ENCODE measurements around the gene PLEKHA6. TPM values are rescaled to one million over a fixed set of nuclear protein-coding genes. Genes with fewer than 3 reads are reported as not detected.

The PLEKHA6 gene
- polyA plus RNA-seq, 1 donor, result 3.0 TPM

GRCh38 chr1:204192589-204193352 lies 167.0 kb downstream of the PLEKHA6 start:
- no peak for DNase-seq (ENCODE audit: low read depth)

DNA sequence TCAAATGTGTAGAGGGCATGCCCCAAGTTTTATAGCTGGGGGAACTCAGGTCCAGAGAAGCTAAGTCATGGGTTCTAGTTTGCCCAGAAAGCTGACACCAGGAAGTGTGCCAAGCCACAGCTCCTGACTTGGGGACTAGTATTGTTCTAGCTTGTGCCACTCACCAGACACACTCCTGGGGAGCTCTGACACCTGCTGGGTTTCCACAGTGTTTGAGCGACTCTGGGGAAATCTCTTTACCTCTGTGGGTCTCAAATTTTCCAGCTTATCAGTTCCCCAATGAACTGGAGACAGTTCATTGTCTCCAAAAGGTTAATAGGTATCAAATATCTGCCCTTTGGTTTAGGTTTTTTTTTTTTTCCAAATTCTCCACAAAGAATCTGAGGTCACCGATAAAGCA lies 167.7 kb downstream of the PLEKHA6 start:
- no peak for DNase-seq (ENCODE audit: low read depth)

GRCh38 chr1:204191456-204191855 lies 168.3 kb downstream of the PLEKHA6 start:
- no peak for DNase-seq (ENCODE audit: low read depth)

- peak; percentile 17 for DNase-seq (ENCODE audit: low read depth)
Measured at GRCh38 chr1:204190212-204191211, 169.2 kb downstream of the PLEKHA6 start.

DNA sequence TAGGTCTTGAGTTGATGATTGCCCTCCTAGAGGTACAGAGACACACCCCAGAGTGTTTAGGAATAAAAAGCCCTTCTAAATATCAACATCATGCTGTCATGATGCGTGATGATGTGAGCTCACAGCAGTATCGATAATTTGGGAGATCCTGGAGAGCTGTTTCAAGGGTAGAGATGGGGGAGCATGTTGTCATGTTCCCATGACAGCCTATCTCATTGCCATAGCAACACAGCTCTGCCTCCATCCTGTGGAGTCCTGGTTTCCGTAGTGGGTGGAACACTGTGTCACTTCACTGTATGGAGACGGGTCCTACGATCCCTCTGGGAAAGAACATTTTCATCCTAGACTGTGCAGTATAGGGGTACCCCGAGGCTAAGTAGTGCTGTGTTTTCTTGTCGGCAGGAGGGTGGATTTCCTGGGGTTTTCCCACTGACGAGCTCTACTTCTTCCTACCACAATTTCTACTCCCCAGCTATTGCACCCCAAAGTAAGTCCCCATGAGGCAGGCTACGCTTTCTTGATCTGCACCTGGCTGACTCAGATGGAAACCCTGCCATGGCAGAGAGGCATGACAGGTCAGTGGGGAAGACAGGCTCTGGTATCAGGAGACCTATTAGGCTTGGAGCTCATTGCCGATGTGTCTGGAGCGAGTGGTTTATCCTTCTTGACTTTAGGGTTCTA lies 170.6 kb downstream of the PLEKHA6 start:
- DNase-seq (ENCODE audit: low read depth), result no peak

DNA sequence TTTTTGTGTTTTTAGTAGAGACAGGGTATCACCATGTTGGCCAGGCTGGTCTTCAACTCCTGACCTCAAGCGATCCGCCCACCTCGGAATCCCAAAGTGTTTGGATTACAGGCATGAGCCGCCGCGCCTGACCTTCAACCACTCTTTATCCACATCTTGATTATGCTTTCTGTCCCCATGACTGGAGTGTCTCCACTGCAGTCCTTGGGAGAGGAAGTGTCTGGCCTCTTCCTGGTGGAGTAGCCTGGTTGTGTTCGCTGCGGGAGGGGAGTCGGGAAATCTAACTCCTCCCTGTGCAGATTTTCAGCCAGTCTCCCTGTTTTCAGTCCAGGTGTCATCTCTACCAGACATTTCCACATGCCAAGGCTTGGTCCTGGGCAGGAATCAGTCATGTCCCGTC lies 173.1 kb downstream of the PLEKHA6 start:
- no peak for DNase-seq (ENCODE audit: low read depth)

DNA sequence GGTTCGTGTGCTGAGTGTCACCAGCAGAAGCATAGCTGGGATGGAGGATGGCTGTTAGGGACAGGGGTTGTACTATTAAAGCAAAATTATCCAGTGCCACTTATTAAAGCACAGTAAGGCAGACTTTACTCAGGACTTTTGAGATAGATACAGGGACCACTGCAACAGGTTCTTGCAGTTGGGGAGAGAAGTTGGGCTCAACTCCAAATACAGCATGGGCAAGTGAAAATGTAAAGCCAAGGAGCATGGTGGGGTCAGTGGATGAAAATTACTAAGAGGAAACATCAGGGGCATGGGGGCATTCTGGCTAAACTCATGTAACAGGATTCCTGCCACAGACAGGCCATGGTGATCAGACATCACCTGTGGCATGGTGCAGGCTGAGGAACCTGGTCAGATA lies 178.6 kb downstream of the PLEKHA6 start:
- no peak for DNase-seq (ENCODE audit: low read depth)

- DNase-seq (ENCODE audit: low read depth), result no peak
Measured at GRCh38 chr1:204180133-204180532, 179.6 kb downstream of the PLEKHA6 start.

- no peak for DNase-seq (ENCODE audit: low read depth)
Measured at GRCh38 chr1:204178487-204179281, 181.0 kb downstream of the PLEKHA6 start.

DNA sequence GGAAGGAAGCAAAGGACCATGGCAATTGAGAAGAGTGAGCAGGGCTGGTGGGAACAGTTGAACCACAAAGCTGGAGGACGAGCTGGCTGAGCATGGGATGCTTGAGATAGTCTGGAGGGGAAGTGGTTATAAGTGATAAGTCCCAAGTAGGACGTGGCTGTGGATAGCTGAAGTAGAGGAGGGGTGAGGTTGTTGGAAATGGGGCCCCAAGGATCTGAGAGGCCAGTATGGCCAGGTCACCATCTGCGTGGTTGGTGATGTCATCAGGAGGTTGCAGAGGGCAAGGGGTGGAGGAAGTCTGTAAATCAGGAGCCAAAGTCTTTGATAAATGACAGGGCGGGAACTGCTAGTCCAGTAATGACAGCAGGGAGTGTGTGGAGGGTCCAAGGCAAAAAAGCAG lies 182.6 kb downstream of the PLEKHA6 start:
- no peak for DNase-seq (ENCODE audit: low read depth)

- DNase-seq (ENCODE audit: low read depth), result no peak
Measured at GRCh38 chr1:204176049-204176448, 183.7 kb downstream of the PLEKHA6 start.

DNA sequence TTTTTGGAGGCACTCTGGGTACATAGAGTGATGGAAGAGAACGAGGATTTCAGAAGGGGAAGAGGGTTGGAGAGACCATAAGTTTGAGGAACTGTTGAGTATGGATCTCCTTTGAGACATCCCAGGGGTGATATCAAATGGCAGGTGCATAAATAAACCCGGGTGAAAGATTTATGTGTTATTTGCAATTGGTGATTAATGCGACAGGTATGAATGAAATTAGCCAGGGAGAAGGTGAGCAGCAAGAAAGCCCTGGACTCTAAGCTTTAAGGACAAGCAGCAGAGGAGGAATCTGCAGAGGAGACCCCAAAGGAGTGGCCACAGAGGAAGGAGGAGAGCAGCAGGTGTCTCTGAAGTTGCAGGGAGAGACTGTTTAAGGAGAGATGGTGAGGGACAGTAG lies 184.8 kb downstream of the PLEKHA6 start:
- no peak for DNase-seq (ENCODE audit: low read depth)

DNA sequence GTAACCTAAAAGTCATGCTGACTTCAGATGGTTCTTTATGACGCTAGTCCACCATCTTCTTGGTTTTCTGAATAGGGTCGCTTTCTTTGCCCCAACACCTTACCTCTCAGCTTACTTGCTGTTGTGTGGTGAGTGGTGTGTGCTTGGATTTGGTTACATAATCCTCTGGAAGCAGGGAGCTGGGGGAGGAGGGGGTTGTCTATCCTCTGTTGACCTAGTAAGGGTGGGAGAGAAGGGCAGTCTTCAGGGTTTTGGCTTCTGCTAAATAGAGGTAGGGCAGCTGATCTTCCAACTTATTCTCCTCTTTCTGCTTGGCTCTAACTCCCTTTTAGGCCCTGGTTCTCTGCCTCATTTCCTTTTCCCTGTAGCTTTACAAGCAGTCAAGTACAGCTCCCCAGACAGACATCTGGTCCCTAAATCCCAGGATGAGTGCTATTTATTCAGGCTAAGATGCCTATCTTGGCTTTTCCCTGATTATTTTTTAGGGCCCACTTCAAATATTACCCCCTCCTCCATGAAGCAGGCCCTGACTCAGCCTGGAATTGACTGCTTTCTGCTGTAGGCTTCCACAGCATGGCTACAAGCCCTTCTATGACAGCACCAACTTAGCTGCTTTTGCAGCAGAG lies 187.2 kb downstream of the PLEKHA6 start:
- DNase-seq (ENCODE audit: low read depth), result no peak

- DNase-seq (ENCODE audit: low read depth), result no peak
Measured at GRCh38 chr1:204171751-204172178, 188.0 kb downstream of the PLEKHA6 start.

GRCh38 chr1:204170494-204171155 lies 189.1 kb downstream of the PLEKHA6 start:
- DNase-seq (ENCODE audit: low read depth), result no peak

DNA sequence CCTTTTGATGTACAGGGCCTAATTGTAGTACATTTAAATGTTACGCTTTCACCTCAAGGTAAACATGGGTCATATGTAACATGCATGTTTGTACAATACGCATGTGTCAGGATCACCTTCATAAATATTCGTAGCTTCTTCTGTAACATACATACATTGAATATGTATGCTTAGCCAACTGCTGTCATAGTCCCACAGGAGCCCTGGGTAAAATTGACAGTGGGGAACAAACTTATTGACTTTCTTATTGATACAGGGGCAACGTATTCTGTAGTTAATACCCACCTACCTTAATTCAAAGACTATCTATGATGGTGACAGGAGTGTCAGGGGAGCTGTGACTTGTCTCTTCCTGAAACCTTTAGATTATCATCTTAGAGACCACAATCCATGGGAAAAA lies 189.9 kb downstream of the PLEKHA6 start:
- no peak for DNase-seq (ENCODE audit: low read depth)

Measured in forelimb muscle (tissue), 1 donor.